K562 (cell line): ENCODE measurements around the gene NCOA4. TPM values are rescaled to one million over a fixed set of nuclear protein-coding genes. Genes with fewer than 3 reads are reported as not detected.
"Not testable (repeated sequence)": the region's sequence is repeated elsewhere in the genome, so short reads cannot be mapped to it uniquely, and the experiment has no call there.

Experiments
- ATAC-seq: fragments of 200-7000 bp; cut with Tn5 transposase; 3 replicates; pipeline ENCODE4 v1.9.1; 2020; ENCODE audit warnings: moderate library complexity
- BruUV-seq: library from RNA; stranded (reverse); fragments of 400-500 nt; replicated peaks from 2 replicates; lab custom pipeline; 2021; lab: Mats Ljungman, UMichigan
- CTCF ChIA-PET: fragments of 300-600 bp; formaldehyde crosslinking; extraction: SDS; loops from one replicate; lab custom pipeline; 2021; ENCODE audit warnings: low intra/inter-chr PET ratio; lab: Yijun Ruan, JAX
- POLR2A ChIA-PET: fragments of 300-600, 350-650 bp; sonication (Branson Sonifier 250); formaldehyde crosslinking; extraction: SDS; loops from one replicate; lab custom pipeline; 2021; ENCODE audit warnings: antibody characterized with exemption, inconsistent platforms; lab: Yijun Ruan, JAX
- DNase-seq, 4 experiments: peaks; one replicate each; pipeline versions ENCODE4 v3.0.0 to v3.0.0-alpha.2; 2011 to 2018; ENCODE audit warnings: low spot score in 3 of 4, mixed read lengths in 3 of 4; ENCODE audit errors: extremely low read depth in 1 of 4
- FAIRE-seq: peaks from 2 replicates; lab custom pipeline; 2011; peaks lifted over from hg19 to GRCh38; lab: Jason Lieb, UNC
- H2AFZ ChIP-seq: 2 replicates; pipeline ENCODE4 v1.6.0; 2011; ENCODE audit warnings: low read depth, low read length, control low read depth, inconsistent platforms
- H3K27ac ChIP-seq: fragments of 200-600 bp; 3 replicates; pipeline ENCODE4 v1.8.0; 2011; ENCODE audit warnings: low read depth, mild to moderate bottlenecking, control low read depth, inconsistent platforms, low read length, moderate library complexity, mixed read lengths; ENCODE audit errors: extremely low read depth
- H3K27me3 ChIP-seq, 2 experiments: fragments of 300-600 bp in 1 of 2; 2 replicates in 1 of 2; 3 replicates in 1 of 2; pipeline versions ENCODE4 v1.6.0 to v1.8.0; 2011; ENCODE audit warnings: inconsistent platforms in 2 of 2, low read length in 2 of 2, mild to moderate bottlenecking in 1 of 2, mixed read lengths in 1 of 2, moderate library complexity in 1 of 2; ENCODE audit not compliant: control insufficient read depth in 2 of 2, insufficient read depth in 2 of 2
- H3K36me3 ChIP-seq: fragments of 300-600 bp; 3 replicates; pipeline ENCODE4 v1.8.0; 2011; ENCODE audit warnings: mild to moderate bottlenecking, low read length, inconsistent platforms; ENCODE audit not compliant: control insufficient read depth, insufficient read depth
- H3K4me1 ChIP-seq, 2 experiments: fragments of 200-600 bp in 1 of 2; replicated peaks in 1 of 2; 2 replicates in 1 of 2; 3 replicates in 1 of 2; pipeline versions ENCODE4 v1.5.1 to v1.8.0; 2011; ENCODE audit warnings: inconsistent platforms in 2 of 2, low read length in 2 of 2, mild to moderate bottlenecking in 1 of 2, mixed read lengths in 1 of 2, moderate library complexity in 1 of 2; ENCODE audit not compliant: control insufficient read depth in 2 of 2, insufficient read depth in 2 of 2
- H3K4me2 ChIP-seq: 2 replicates; pipeline ENCODE4 v1.6.1; 2011; ENCODE audit warnings: low read length, control low read depth, inconsistent platforms, mixed read lengths; ENCODE audit not compliant: insufficient read depth
- H3K4me3 ChIP-seq: fragments of 200-600 bp; sonication (generic), shearing (Covaris generic); 2 replicates; pipeline ENCODE4 v1.5.1; 2016; ENCODE audit warnings: control low read depth, inconsistent platforms
- H3K79me2 ChIP-seq: fragments of 200-600 bp; 3 replicates; pipeline ENCODE4 v1.8.0; 2011; ENCODE audit warnings: low read length, inconsistent platforms; ENCODE audit not compliant: control insufficient read depth, insufficient read depth
- H3K9ac ChIP-seq, 2 experiments: 2 replicates each; pipeline versions ENCODE4 v1.6.0 to v1.6.1; 2011; ENCODE audit warnings: low read depth in 2 of 2, low read length in 2 of 2, control low read depth in 1 of 2, inconsistent platforms in 1 of 2, mild to moderate bottlenecking in 1 of 2, mixed read lengths in 1 of 2; ENCODE audit not compliant: insufficient read depth in 1 of 2
- H3K9me1 ChIP-seq: one replicate; pipeline ENCODE4 v1.6.0; 2011; ENCODE audit warnings: inconsistent platforms, mild to moderate bottlenecking, low read length, moderate library complexity; ENCODE audit not compliant: control insufficient read depth, insufficient read depth
- H3K9me3 ChIP-seq: replicated peaks from 2 replicates; pipeline ENCODE4 v1.5.1; 2011; ENCODE audit warnings: low read depth, low read length, inconsistent platforms; ENCODE audit not compliant: control insufficient read depth, insufficient read depth
- H4K20me1 ChIP-seq: replicated peaks from 2 replicates; pipeline ENCODE4 v1.6.1; 2011; ENCODE audit warnings: low read length, inconsistent platforms, mixed read lengths; ENCODE audit not compliant: control insufficient read depth, insufficient read depth
- WGBS: fragments of 100-300 bp; shearing (Covaris generic); methylation state at CpG from one replicate; pipeline ENCODE4 v1.1.6; 2016; ENCODE audit warnings: low coverage, mixed read lengths; ENCODE audit not compliant: insufficient coverage; ENCODE audit errors: missing lambda C conversion rate; 5-methylcytosine and 5-hydroxymethylcytosine counted together
- in situ Hi-C: fragments of 300-500 bp; cut with MboI; formaldehyde crosslinking; loops from 4 replicates; pipeline ENCODE4 v1.15.0; 2018; ENCODE audit warnings: inconsistent platforms, mixed read lengths
- intact Hi-C: fragments of 100-400 bp; cut with micrococcal nuclease; formaldehyde crosslinking; loops from 2 replicates; pipeline ENCODE4 v1.14.2; 2022
- polyA plus RNA-seq, 8 experiments: library from polyadenylated mRNA; depleted of rRNA in 4 of 8; stranded (reverse) in 5 of 8; unstranded in 3 of 8; fragments of >200 nt; fragmentation: Nextera tagmentation in 2 of 8; fragmentation: Illumina TruSeq in 1 of 8; extraction: Ambion mirVana in 2 of 8; extraction: Trizol in 1 of 8; gene quantifications; 2 replicates each; pipeline versions ENCODE4 v1.2.1 to v1.2.3, GENCODE V29; 2011 to 2014; ENCODE audit warnings: inconsistent platforms in 1 of 8, missing spikeins in 1 of 8
- total RNA-seq, 7 experiments: library from RNA; depleted of rRNA in 6 of 7; stranded (reverse); fragments of >200 nt in 6 of 7; fragmentation: Illumina TruSeq in 2 of 7; extraction: Trizol in 2 of 7; gene quantifications; 2 replicates each; pipeline versions ENCODE4 v1.2.1 to v1.2.3, GENCODE V29; 2011 to 2021; ENCODE audit warnings: low replicate concordance in 1 of 7

NCOA4 gene
- total and polyA plus RNA-seq, 9 of the 15 experiments (the other 6 are each of a cell fraction or from before 2014, with no cell fraction given) = 89.8 to 283 (median 181) TPM

DNA sequence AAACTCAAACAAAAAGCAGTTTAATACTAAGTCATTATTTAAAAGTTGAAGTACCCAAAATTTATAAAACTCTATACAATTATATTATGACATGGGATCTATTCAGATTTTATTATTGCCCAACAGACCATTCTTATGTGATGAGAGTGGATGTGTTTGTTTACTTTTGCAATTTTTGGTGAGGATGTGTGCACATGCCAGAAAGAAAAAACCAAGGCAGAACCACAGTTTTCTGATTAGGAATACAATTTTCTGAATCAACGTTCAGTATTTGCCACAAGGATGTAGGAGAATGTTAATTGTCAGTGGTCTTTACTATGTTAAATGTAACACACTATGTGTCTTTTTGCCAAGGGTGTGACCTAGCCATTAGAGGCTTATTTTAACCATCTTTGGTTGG, 49.1 kb downstream of the NCOA4 start:
- intact Hi-C loops, BruUV-seq: not testable (repeated sequence)

DNA sequence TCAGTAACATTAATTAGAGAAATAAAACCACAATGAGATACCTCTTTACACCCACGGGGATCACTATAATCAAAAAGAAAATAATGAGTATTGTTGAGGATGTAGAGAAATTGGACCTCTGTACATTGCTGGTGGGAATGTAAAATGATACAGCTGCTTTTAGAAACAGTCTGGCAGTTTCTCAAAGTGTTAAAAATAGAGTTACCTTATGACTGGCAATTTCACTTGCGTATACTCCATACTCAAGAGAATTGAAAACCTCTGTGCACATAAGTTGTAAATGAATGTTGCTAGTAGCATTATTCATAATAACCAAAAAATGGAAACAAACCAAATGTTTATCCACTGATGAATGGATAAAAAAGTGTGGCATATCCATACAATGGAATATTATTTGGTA, 51.9 kb downstream of the NCOA4 start:
- H4K20me1 ChIP-seq, H3K27me3 ChIP-seq, H3K9me1 ChIP-seq, CTCF ChIA-PET, in situ Hi-C loops, POLR2A ChIA-PET, H3K27ac ChIP-seq, H3K9ac ChIP-seq, ATAC-seq, H3K9me3 ChIP-seq, FAIRE-seq, BruUV-seq, H2AFZ ChIP-seq, H3K4me2 ChIP-seq, intact Hi-C loops, H3K4me1 ChIP-seq, H3K4me3 ChIP-seq, DNase-seq: not testable (repeated sequence)
- peaks cover 55% of the 10 kb centered on the region; the same call in 2 of the 3 replicates for H3K36me3 ChIP-seq
- WGBS = 81% methylated on average over 1 of the region's 2 CpGs
- peaks cover 65% of the 10 kb centered on the region for H3K79me2 ChIP-seq

More for the DNA sequence above, 49.1 kb downstream of the NCOA4 start:
- H3K4me3 ChIP-seq, CTCF ChIA-PET, H3K4me1 ChIP-seq, DNase-seq, H2AFZ ChIP-seq, H3K27me3 ChIP-seq, H3K4me2 ChIP-seq, H4K20me1 ChIP-seq, in situ Hi-C loops, H3K9me1 ChIP-seq, H3K9me3 ChIP-seq, H3K27ac ChIP-seq, H3K9ac ChIP-seq, FAIRE-seq, POLR2A ChIA-PET, ATAC-seq: not testable (repeated sequence)
- Histone ChIP-seq H3K36me3 (peaks cover 56% of the 10 kb centered on the region; the same call in 1 of the 3 replicates), H3K79me2 (peaks cover 60% of the 10 kb centered on the region)
- 67% methylated on average over 1 of the region's 1 CpG for WGBS

DNA sequence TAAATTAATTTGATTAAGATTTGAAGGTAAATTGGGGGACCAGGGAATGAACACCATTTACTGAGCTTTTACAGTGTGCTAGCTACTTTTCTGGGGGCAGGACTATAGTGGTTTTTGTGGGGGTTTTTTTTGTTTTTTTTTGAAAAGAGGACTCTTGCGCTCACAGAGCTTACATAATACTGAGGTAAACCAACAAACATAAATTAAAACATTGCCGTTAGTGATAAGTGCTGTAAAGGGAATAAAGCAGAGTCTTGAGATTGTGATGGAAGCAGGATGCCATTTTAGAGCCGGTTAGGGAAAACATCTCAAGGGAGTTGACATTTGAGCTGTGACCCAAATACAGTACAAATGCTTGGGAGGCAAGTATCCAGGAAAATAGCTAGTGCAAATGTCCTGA, 56.4 kb downstream of the NCOA4 start:
- H4K20me1 ChIP-seq, in situ Hi-C loops, ATAC-seq, FAIRE-seq, H3K9me3 ChIP-seq, H3K27me3 ChIP-seq, BruUV-seq, H3K27ac ChIP-seq, DNase-seq, CTCF ChIA-PET, H2AFZ ChIP-seq, H3K9me1 ChIP-seq, intact Hi-C loops: not testable (repeated sequence)
- Histone ChIP-seq H3K4me3 (peak overlapping the region; percentile 86), H3K9ac (peak overlapping the region in 1 of 2 experiments; percentile 91; a peak in 2 of 4 replicates), H3K4me1 (peaks cover 4 to 10% of the 10 kb centered on the region in 2 experiments; a peak in 3 of 5 replicates), H3K79me2 (peaks cover 85% of the 10 kb centered on the region), H3K4me2 (peak overlapping the region; percentile 74), H3K36me3 (peaks cover 35% of the 10 kb centered on the region; the same call in 2 of the 3 replicates)
- WGBS = 37% methylated on average over 3 of the region's 3 CpGs
- POLR2A ChIA-PET = interaction anchor here (0.7 kb wide), 1 partner anchor 56 kb away, joined by 3 read pairs; the partner anchor contains the start of gene NCOA4
